Skin of body (tissue), 2 donors: Measurements from ENCODE around the gene MEAK7. TPM values are rescaled to one million over a fixed set of nuclear protein-coding genes. Genes with fewer than 3 reads are reported as not detected.

ENCODE experiments used
- DNase-seq: peaks from one replicate; lab custom pipeline; 2025; lab: John Stamatoyannopoulos, UW
- total RNA-seq: library from RNA; depleted of rRNA; stranded (reverse); fragments of >200 nt; gene quantifications from one replicate; pipeline ENCODE4 v1.2.3, GENCODE V29; 2014

MEAK7 gene
- total RNA-seq, 1 donor from 2014 or later, result 12.2 TPM

DNA sequence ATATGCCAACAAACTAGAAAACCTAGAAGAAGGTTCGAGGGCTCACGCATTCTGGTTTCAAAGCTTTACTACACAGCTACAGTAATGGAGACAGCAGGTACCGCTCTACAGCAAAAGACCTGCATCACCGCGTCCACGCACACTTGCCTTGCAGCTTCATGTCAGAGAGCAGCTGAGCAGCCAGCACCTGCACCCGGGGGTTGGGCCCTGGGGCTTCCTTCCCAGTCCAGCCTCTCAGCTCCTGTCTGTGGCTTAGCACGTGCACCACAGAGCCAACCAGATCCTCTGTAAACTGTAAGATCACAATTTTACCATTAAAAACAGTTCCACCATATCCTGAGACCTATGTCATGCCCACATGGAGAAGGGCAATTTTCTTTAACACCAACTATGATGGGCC is 15.3 kb downstream of the MEAK7 start:
- DNase-seq, result no peak

DNA sequence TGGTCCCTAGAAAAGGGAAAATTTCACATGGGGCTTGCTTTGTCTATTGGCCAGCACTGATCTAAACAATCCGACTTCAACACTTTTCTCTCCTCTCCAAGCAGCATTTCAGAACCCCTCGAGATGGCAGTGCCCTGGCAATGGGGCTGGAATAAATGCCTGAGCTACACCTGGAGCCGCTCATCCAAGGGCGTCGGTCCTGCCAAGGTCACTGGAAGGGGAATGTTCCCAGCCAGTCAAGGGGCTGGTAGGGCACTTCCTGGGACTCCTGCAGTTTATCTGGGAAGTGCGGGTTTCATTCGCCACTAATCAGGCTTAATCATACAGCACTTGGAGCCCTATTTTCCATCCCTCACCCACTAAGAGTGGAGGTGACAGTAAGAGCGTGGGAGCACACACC is 17.1 kb downstream of the MEAK7 start:
- no peak for DNase-seq

DNA sequence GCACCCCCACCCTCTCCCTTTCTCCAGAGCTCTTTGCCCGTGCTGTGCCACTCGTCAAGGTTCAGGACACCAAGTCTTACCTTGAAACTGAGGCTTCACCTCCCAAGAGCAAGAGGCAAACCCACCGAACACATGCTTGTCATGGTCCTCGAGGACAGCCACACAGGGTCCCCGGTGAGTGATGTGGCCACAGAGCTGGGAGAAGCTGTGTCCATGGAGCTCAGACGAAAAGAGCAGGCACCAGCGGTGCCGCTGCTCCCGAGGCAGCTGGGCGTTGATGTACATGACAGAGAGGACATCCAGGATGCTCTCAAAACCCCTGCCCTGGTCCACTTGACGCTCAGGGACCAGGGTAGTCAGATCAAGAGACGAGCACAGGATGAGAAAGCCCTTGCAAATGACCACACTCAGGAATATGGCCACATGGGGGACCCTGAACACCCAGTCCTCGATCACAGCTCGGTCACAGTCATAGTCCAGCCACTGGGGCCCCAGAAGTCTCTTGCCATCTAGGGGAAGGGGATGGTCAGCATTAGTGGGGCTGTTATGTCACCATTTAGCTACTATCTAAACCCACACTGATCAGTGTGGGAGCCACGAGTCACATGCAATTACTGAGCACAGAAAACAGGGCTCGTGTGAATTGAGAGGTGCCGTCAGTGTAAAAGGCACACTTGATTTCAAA is 17.8 kb downstream of the MEAK7 start:
- DNase-seq, result no peak

DNA sequence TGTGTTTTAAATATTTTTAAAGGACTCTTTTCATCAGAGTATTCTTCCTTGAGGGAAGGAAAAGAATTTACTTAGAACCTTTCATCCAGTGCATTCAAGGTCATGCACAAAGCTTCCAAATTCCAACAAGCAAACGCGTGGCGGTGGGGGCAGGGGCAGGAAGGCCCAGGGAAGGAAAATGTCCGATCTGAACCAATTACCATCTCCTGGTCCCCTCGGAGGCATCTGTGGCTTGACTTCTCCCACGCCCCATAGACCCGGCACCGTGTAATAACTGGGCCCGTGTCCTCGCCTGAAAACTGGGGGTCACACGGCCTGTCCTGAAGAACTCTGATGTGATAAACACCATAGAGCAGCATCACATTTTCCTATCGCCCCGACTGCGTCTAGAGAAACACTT is 18.3 kb downstream of the MEAK7 start:
- DNase-seq, result no peak

DNA sequence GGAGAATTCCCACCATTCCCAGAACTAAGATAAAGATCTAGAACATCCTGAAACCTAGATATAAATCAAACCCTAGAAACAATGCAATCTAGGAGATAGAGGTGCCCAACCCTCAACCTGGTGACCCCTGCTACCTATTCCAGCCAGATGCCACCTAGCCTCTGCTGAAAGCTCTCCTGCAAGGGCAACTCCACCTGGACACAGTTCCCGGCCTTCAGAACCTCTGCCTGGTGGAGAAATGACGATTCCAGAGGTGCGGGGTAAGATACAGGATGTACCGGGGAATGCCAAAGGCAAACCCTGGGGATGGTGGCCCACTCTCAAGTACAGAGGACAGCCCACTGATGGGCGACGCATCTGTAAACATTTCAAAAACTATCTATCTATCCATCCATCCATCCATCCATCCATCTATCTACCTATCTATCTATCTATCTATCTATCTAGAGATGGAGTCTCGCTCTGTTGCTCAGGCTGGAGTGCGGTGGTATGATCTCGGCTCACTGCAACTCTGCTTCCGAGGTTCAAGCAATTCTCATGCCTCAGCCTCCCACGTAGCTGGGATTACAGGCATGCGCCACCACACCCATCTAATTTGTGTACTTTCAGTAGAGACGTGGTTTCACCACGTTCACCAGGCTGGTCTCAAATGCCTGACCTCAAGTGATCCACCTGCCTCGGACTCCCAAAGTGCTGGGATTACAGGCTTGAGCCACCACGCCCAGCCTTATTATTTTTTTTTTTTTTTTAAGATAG is 19.0 kb downstream of the MEAK7 start:
- no peak for DNase-seq

DNA sequence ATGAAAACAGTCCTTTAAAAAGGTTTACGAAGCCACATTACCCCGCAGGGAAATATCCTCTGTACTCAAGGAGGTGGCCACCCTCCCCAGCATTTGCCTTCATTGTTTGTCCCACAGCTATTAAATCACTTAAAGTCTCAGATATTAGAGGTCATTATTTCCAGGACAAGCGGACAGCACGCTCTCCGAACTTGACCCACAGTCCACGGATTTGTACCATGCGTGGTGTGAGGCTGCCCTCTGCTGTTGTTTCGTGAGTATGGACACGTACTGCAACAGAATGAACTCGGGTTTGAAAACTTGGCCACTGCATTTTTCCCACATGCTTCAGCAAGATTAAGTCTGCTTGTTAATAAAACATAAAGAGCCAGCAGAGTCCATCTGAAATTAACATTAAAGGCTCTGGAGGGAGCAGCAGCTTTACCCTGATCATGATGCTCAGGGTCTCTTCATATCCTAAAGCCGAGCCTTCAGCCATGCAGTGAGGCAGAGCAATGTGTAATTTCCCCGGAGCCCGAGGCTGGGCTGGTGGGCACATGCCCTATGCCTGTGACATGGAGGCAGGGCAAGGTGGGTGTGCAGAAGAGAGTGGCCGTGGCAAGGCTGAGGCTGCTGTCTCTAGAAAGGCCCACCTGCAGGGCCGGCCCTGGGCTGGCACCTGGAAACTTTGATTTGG is 19.7 kb downstream of the MEAK7 start:
- no peak for DNase-seq

DNA sequence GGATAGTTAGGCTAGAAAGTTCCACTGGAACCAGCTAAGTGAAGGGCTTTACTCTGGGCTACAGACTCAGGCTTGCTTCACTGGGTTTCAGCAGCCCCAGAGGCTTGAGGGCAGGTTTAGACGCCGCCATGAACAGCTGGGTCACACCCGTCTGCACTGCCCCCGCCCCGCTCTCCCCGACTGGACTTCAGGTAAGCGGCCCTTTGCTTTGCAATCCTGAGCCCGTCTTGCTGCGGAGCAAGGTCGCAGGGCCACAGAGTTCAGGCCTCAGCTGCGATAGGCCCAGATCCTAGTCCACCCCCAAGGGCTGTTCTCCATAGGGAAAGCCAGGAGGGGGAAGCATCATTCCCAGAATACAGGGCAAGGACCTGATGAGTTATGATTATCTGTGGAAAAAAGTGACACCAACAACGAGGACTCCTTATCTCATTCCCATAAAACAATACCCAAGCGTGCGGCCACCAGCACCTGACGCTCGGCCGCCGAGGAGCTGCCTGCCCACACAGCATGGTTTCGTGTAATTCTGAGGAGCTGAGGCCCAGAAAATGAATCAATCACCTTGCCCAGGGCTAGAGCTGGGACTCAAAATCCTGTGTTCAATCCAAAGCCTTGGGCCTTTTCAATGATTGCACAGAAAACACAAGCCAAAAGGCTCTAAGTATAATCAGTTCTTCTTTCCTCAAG is 20.4 kb downstream of the MEAK7 start:
- no peak for DNase-seq

DNA sequence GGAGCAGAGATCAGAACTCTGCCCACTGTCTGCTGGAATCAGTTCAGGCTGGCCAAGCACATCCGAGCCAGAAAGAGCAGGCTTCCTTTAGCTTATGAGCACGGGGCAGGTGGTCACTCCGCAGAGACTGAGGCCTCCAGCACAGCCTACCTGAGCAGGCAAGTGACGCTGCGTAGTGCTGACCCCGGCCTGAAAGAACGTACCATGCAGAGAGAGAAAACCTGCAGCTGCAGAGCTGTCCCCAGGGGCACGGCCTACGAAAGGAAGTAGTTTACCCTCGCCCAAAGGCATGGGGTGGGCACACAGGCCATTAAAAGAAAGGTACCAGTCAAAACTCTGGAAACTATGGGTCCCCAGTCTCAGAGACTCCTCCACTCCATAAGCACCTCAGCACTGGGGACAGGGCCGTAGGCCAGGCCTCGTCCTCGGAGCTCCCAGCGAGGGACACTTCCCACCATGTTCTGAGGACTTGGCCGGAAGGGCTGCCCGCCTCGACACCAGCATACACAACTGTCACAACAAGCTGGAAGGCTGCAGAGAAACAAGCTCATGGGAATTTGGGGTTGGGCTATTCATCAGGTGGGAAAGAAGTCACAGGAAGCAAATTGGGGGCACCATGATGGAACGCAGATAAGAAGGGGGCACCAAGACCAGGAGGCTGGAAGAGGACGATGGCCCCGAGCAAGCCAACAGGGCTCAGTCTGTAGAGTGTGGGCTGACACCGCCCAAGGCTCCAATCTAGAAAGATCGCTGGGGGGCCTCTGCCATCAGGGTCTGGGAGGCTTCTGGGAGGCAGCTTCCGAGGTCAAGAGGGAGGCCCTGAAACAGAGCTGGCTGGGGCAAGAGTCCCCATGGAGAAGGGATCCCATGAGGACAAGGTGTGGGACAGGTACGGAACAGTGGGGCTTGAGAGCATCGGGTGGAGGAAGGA is 21.2 kb downstream of the MEAK7 start:
- DNase-seq, result no peak

DNA sequence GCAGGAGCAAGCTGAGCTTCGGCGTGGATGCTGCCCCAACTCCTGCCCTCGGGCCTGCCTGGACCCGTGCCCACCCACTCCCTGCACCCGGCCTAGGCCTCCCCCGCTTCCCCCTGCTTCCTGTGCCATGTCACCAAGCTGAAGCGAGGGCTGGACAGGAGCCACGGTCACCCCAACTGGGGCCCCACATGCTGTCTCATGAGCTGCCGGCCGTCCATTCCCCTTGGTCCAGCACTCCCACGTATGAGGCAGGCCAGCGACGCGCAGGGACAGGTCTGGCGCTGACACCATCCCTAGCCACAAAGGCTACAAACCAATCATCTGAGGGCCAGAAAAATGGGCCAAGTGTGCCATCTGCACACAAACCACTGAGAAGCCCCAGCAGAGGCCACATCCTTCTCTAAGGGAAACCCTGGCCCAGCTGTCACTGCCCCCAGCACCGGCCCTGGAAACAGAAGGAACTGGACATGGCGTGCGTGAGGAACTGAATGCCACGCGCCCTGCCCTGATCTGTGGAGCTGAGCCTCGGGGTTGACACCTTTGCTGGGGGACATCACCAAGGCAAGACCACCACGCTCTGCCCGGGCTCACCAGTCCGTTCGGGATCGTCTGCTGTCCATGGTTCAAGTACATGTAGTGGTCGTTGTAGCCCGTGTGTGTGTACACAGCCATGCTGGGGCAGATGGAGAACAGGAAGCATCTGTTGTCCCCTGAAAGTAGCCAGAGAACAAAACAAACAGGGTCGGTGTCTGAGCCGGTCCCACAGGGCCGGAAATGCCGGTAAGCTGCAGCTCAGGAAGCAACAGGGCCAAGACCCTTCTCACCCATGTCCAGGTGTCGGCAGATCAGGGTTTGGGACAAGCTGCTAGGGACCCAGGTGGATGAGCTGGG is 22.2 kb downstream of the MEAK7 start:
- DNase-seq, result no peak

DNA sequence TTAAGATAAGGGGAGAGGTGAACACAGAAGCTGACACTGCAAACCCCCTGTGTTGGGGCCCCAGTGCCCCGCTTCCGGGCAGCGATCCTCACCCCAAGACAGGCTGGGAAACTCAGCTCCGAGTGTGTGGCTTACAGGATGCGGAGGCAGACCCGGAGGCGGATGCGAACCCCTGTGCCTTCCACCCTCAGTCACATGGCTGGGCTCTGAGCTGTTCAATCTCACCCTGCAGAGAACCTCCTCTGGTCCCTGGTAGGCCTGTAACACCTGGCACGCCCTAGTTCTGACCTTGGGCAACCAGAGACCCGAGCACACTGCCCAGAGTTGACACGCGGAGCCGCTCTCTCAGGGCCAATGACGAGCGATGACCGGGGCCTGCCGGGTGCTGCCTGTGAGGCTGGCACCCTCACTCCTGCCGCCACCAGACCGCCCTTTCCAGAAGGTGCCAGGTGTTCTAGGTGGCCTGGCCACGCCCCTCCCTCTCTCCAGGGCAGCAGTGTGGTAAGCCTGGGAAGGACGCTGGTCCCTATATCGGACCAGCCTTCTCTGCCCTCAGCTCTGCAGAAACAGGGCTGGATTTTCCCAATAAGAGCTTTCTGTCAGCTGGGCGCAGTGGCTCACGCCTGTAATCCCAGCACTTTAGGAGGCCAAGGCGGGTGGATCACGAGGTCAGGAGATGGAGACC is 23.3 kb downstream of the MEAK7 start:
- DNase-seq, result no peak

DNA sequence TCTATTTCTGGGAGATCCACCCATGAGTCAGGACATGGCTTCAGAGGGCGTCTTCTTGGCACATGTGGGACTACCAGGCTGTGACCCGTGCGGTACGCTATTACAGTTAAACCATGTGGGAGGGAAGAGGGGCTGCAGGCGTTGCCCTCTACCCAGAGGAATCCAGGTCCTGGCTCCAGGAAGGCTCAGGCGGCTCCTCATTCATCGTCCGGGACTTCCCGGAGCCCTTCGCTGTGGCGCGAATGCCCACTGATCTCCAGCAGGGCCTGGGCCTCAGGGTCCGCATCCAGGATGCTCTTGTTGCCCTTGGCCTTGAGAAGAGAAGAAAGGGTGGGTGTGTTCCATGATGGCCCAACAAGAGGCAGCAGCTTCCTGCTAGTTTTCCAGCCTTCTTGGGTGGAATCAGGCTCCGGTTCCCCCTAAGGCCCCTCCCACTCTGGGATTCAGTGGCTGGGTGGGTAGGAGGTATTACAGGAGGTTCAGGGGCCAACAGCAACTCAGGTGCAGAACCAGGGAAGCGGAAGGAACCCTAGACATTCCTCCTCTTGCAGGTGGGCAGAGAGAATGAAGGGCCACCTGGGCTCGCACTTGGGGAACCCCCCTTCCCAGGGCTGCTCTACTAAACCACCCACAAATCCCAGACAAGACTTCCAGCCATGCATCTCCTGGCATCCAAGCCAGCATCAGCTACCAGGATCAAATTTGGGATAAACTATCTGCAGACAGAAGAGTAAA is 24.6 kb downstream of the MEAK7 start:
- DNase-seq, result no peak

DNA sequence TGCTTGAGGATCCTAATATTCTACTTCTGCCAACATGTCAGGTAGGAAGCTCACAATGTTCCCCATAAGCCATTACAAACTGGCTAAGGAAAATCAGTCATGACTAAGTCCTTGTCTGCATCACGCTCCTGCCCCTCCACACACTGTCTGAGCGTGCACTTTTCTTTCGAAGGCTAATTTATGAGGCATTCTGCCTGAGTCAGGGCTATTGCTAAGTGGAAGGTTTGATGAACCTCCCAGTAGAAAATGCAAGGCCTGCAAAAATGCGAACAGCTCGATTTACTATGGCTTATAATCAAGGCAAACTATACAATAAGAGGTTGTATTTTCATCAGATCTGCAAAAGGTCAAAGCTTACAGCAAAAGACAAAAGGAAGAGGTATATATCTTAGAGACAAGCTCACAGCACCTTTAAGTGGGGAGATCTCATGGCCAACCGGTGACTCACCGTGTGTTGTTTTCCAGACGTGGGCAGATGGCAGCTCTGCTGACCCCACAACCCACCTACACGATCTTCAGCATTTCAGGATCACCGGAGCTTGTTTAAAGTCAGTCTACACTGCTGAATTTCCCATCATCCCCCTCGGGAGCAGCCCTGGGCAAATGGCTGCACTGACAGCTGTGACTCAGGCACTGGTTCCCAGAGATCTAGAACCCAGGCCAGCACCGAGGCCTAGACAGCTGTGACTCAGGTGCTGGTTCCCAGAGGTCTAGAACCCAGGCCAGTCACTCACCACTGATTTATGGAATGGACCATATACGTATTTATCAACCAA is 26.1 kb downstream of the MEAK7 start:
- DNase-seq, result no peak

DNA sequence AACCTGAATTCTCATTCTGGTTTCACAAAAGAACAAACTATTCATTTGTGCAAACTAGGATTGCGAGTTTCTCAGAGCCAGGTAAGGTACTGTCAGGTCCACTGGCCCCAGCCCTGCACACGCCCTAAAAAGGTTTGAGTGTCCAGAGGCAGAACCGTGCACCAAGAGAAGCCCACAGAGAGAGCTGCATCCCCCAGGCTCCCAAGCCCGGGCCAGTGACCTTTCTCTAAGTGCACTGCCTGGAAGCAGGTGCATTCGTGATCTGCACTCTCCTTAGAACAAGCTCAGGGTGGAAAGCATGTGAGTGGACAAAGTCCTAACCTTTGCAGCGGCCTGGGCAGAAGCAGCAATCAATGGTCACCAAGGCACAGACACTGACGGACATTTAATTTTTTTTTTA is 26.8 kb downstream of the MEAK7 start:
- no peak for DNase-seq

DNA sequence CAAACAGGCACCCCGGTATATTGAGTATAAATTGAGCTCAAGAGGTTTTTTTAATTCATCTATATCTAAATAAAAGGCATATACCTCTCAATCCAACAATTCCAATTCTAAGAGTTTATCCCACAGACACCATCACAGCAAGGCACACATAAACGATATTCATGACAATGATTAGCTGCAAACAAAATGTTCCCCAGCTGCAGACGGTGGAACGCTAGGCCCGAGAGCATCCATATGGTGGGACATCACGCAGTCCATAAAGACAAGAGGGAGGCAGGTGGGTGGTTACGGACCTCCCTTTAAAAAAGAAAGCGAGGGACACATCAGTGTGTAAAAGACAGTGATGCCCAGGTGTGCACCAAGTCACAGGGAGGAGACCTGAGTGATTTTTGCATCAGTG is 28.1 kb downstream of the MEAK7 start:
- DNase-seq, result no peak

DNA sequence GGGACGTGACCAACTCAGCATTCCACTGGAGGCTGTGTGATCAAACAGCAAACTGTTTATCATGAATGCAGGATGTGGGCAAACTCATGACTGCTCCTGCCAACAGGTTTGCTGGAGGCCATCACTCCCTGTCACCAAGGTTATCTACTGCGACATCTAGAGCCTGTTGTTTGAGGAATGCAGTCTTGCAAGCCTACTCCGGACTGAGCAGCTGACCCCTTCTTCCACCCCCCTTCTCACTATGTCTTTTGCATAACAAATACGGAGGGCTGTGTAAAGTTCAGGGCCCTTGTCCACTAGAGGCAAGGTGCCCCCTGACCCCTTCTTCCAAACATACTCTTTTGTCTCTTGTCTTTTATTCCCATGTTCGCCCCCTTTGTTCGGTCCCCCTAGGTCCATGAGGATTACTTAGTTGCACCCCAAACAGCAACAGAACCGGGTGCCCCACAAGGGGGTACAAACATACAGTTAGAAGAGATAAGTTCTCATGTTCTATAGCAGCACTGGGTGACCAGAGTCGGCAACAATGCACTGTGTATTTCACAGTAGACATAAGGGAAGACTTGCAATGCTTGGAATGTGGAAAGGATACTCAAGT is 28.7 kb downstream of the MEAK7 start:
- DNase-seq, result no peak

DNA sequence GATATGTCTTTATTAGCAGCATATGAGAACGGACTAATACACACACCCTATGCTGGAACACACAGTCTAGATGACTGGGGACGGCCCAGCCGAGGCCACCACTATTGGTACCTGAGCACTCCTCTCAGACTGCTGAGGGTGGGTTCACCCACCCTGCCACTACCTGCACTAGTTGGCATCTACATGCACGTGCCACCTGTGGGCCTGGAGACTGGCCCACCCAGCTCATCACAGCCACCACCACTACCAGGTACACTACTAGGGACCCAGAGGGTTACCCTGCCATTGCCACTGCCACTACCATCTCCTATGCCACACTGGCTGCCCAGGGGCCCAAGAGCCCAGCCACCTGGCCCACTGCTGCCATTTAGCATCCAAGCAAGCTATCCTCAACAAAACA is 32.5 kb downstream of the MEAK7 start:
- no peak for DNase-seq

DNA sequence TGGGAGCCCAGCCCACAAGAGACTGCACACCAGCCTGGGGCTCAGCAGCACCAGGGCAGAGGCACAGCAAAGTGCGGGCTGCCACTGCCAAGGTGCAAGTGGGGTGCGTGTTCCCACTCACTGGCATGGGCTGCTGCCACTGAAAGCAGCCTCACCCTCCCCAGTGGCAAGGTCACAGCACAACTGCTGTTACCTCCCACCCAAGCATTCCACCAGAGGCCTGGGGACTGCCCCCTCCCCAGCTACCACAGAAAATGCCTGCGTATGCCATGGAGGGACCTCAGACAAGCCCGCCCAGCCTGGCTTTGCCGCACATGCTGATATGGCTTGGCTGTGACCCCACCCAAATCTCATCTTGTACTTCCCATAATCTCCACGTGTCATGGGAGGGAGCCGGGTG is 33.1 kb downstream of the MEAK7 start:
- DNase-seq, result no peak
